Measurements from ENCODE around the gene GFRA1.

DNA sequence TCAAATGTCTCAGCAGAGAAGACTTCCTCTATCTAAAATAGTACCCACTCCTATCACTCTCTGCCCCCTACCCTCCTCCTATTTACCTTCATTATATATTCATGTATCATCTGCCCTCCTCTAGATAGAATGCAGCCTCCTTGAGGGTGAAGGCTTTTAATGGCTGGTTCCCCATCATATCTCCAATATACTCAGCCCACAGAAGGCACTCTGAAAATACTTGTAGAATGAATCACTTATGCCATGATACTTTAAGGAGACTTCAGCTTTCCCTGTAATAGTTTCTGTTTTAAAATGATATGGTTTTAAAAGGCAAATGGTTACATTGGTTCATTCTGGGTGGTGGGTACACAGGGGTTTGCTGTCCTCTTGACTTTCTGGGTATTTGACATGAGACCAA is 25.3 kb downstream of the GFRA1 start:
- TF ChIP-seq, protein P1, sequence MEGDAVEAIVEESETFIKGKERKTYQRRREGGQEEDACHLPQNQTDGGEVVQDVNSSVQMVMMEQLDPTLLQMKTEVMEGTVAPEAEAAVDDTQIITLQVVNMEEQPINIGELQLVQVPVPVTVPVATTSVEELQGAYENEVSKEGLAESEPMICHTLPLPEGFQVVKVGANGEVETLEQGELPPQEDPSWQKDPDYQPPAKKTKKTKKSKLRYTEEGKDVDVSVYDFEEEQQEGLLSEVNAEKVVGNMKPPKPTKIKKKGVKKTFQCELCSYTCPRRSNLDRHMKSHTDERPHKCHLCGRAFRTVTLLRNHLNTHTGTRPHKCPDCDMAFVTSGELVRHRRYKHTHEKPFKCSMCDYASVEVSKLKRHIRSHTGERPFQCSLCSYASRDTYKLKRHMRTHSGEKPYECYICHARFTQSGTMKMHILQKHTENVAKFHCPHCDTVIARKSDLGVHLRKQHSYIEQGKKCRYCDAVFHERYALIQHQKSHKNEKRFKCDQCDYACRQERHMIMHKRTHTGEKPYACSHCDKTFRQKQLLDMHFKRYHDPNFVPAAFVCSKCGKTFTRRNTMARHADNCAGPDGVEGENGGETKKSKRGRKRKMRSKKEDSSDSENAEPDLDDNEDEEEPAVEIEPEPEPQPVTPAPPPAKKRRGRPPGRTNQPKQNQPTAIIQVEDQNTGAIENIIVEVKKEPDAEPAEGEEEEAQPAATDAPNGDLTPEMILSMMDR (conservative IDR thresholded peaks at IDR 0.05; ENCODE audit: low read depth, low read length) = no peak
- no peak for TF ChIP-seq POLR2A (IDR thresholded peaks at IDR 0.05; ENCODE audit: low read depth, low read length)
- TF ChIP-seq SMC3 (IDR thresholded peaks at IDR 0.05; ENCODE audit: low read depth, low read length) = no peak
- TF ChIP-seq MAZ (IDR thresholded peaks at IDR 0.05; ENCODE audit: borderline replicate concordance, low read depth, low read length) = no peak
